ENCODE measurements around the gene FBLN7. TPM values are rescaled to one million over a fixed set of nuclear protein-coding genes. Genes with fewer than 3 reads are reported as not detected.

FBLN7 gene
- total RNA-seq, 1 donor from 2014 or later, result 0.31 TPM

DNA sequence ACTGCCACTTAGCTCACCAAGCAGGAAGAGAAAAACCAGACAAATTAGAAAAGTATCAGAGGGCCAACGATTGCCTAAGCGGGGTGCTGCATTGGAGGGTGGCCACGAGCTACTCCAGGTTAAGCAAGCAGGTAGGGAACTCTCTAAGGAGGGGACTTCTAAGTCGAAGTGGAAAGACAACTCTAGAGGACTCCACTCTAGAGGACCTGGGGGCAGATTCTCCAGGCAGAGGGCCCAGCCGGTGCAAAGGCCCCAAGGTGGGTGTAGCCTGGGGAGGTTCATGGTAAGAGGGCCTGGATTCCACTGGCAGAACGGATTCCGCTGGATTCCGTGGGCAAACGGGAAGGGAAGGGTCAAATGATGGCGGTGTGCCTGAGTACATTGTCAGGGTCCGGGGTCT, 12.7 kb downstream of the FBLN7 start:
- Mint-ChIP-seq H3K27ac (no peak overlapping the region), H3K36me3 (ENCODE audit: low read depth) (no peaks in the 10 kb centered on the region), H3K9me3 (no peaks in the 10 kb centered on the region), H3K4me3 (no peak overlapping the region), H3K27me3 (no peaks in the 10 kb centered on the region), H3K4me1 (peaks cover 17% of the 10 kb centered on the region)
- CTCF ChIA-PET, result no interaction called here
- POLR2A ChIA-PET, result no interaction called here
- no peak for DNase-seq
- ATAC-seq (ENCODE audit: low read depth), result no peak
- TF ChIP-seq, protein P1, sequence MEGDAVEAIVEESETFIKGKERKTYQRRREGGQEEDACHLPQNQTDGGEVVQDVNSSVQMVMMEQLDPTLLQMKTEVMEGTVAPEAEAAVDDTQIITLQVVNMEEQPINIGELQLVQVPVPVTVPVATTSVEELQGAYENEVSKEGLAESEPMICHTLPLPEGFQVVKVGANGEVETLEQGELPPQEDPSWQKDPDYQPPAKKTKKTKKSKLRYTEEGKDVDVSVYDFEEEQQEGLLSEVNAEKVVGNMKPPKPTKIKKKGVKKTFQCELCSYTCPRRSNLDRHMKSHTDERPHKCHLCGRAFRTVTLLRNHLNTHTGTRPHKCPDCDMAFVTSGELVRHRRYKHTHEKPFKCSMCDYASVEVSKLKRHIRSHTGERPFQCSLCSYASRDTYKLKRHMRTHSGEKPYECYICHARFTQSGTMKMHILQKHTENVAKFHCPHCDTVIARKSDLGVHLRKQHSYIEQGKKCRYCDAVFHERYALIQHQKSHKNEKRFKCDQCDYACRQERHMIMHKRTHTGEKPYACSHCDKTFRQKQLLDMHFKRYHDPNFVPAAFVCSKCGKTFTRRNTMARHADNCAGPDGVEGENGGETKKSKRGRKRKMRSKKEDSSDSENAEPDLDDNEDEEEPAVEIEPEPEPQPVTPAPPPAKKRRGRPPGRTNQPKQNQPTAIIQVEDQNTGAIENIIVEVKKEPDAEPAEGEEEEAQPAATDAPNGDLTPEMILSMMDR (IDR thresholded peaks at IDR 0.05), result no peak
- intact Hi-C loops (cut with micrococcal nuclease), result no loop called here

DNA sequence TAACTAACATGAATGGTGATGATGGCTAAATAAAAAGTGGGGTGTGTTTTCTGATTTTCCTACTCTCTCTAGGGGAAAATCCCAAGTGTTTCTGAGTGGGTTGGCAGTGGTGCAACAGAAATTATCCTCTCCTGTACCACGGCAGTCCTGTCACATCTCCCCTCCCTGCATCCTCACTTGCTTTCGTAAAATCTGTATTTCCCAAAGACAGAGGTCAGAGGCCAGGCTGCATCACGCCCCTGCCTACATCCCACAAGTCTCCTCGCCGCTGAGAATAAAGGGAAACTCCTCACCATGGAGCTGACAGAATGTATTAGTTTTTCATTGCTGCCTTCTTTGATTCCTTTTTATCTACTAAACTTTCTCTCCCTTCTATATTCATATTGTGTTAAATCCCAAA, 13.1 kb downstream of the FBLN7 start:
- H3K4me3 Mint-ChIP-seq, result no peak overlapping the region
- POLR2A ChIA-PET, result no interaction called here
- H3K9me3 Mint-ChIP-seq, result no peaks in the 10 kb centered on the region
- TF ChIP-seq, protein P1 (IDR thresholded peaks at IDR 0.05), result no peak
- ATAC-seq (ENCODE audit: low read depth) (no peak), DNase-seq (no peak)
- CTCF ChIA-PET, result no interaction called here
- peaks cover 21% of the 10 kb centered on the region for H3K4me1 Mint-ChIP-seq
- intact Hi-C loops (cut with micrococcal nuclease), result no loop called here
- H3K27ac Mint-ChIP-seq, result no peak overlapping the region
- no peaks in the 10 kb centered on the region for H3K36me3 Mint-ChIP-seq (ENCODE audit: low read depth)
- H3K27me3 Mint-ChIP-seq, result no peaks in the 10 kb centered on the region

DNA sequence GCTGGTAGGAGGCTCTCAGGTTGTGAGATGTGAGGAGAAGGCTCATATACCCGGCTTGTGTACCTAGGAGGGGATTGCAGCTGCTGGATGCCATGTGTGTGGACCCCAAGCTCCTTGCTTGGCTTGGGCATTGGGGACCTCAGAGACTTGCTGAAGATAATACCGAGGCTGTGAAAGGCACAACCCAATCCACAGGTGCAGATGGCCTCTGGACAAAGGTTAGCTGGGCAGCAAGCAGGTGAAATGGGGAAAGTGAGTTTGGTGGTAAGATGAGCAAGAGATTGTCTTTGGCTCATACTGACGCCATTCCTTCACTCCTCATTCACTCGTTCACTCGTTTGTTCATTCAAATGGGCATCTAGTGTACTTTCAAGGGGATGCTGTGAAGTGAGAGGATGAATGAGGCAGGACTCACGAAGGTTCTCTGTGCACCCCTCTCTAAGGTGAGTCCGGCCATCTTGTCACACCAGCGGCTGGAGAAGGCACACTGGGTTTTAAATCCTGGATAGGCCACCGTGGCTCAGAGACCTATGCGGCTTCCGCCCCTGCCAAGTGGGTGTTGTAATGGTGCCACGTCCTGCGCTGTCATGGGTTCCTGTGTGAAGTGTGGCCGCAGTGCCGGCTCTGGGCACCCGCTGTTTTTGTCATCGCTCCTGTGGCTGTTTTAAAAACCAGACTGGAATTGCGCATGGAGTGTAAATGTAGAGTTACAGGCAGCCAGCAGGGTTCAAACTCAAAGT, 13.7 kb downstream of the FBLN7 start:
- no peaks in the 10 kb centered on the region for H3K9me3 Mint-ChIP-seq
- POLR2A ChIA-PET, result no interaction called here
- DNase-seq, result no peak

DNA sequence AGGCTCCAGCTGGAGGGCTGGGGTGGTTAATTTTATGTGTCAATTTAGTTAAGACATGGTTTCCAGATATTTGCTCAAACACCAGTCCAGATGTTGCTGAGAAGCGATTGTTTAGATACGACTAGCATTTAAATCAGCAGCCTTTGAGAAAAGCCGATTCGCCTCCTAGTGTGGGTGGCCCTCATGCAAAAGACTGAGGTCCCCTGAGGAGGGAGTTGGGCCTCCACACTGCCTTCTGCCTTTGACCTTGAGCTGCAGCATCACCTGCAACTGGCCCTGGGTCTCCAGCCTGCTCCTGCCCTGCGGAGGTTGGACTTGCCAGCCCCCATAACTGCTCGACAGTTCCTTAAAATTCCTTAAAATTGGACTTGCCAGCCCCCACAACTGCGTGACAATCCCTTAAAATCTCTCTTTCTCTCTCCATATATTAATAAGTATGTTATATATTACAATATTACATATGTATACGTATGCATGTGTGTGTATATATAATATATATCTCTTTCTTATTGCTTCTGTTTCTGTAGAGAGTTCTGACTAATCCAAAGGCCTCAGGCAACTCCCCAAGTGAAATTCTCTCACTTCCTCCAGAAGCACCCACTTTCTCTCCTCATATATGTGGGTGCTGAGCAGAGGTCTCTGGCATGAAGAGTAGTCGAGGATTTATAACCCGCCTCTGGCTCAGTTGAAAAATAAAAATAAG, 14.4 kb downstream of the FBLN7 start:
- H3K36me3 Mint-ChIP-seq (ENCODE audit: low read depth), result no peaks in the 10 kb centered on the region
- no peaks in the 10 kb centered on the region for H3K27me3 Mint-ChIP-seq
- peaks cover 29% of the 10 kb centered on the region for H3K4me1 Mint-ChIP-seq
- intact Hi-C loops (cut with micrococcal nuclease), result no loop called here
- no peak for DNase-seq
- ChIA-PET POLR2A (interaction anchor here (0.7 kb wide), 1 partner anchor 15 kb away, joined by 3 read pairs; no protein-coding TSS in a partner anchor), CTCF (no interaction called here)
- no peak overlapping the region for H3K4me3 Mint-ChIP-seq
- no peak for ATAC-seq (ENCODE audit: low read depth)
- TF ChIP-seq, protein P1 (IDR thresholded peaks at IDR 0.05), result no peak
- H3K27ac Mint-ChIP-seq, result no peak overlapping the region
- H3K9me3 Mint-ChIP-seq, result no peaks in the 10 kb centered on the region

More for the DNA sequence above, 13.7 kb downstream of the FBLN7 start:
- Mint-ChIP-seq H3K27ac (no peak overlapping the region), H3K4me3 (no peak overlapping the region), H3K27me3 (no peaks in the 10 kb centered on the region), H3K4me1 (peaks cover 26% of the 10 kb centered on the region), H3K36me3 (ENCODE audit: low read depth) (no peaks in the 10 kb centered on the region)
- CTCF ChIA-PET, result no interaction called here
- no peak for ATAC-seq (ENCODE audit: low read depth)
- intact Hi-C loops (cut with micrococcal nuclease), result no loop called here
- TF ChIP-seq, protein P1 (IDR thresholded peaks at IDR 0.05), result no peak

DNA sequence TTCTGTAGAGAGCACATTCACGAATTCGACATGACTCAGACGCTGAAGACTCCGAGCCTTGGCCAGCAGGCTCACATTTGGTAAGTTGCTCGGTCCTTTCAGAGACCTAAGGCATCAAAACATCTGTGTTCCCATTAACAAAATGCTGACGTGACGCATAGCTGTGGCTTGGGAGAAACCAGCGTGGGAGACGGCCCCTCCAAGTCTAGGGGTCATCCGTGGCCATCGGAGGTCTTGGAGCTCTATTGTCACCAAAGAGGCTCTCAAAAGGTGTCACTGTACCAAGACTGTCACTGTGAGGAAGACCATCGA, 14.9 kb downstream of the FBLN7 start:
- CTCF ChIA-PET, result no interaction called here
- H3K27ac Mint-ChIP-seq, result no peak overlapping the region
- DNase-seq, result no peak
- peaks cover 29% of the 10 kb centered on the region for H3K4me1 Mint-ChIP-seq
- H3K27me3 Mint-ChIP-seq, result no peaks in the 10 kb centered on the region
- POLR2A ChIA-PET, result interaction anchor here (0.7 kb wide), 1 partner anchor 15 kb away, joined by 3 read pairs; no protein-coding TSS in a partner anchor
- H3K36me3 Mint-ChIP-seq (ENCODE audit: low read depth), result no peaks in the 10 kb centered on the region
- intact Hi-C loops (cut with micrococcal nuclease), result no loop called here
- no peaks in the 10 kb centered on the region for H3K9me3 Mint-ChIP-seq
- TF ChIP-seq, protein P1 (IDR thresholded peaks at IDR 0.05), result no peak
- no peak overlapping the region for H3K4me3 Mint-ChIP-seq
- ATAC-seq (ENCODE audit: low read depth), result no peak

Measured in activated B cell treated with CpG ODN at 0.5 μM for 24 hours (primary cell).